Stimulated activated CD4-positive, alpha-beta T cell treated with anti-CD3 and anti-CD28 coated beads, Interleukin-4, amount 100 ng/mL, for 24 hours (primary cell): ENCODE results near the gene ICA1L.

ENCODE experiments used
- DNase-seq: peaks from one replicate; pipeline ENCODE4 v3.0.0-alpha.2; 2020

ICA1L gene

DNA sequence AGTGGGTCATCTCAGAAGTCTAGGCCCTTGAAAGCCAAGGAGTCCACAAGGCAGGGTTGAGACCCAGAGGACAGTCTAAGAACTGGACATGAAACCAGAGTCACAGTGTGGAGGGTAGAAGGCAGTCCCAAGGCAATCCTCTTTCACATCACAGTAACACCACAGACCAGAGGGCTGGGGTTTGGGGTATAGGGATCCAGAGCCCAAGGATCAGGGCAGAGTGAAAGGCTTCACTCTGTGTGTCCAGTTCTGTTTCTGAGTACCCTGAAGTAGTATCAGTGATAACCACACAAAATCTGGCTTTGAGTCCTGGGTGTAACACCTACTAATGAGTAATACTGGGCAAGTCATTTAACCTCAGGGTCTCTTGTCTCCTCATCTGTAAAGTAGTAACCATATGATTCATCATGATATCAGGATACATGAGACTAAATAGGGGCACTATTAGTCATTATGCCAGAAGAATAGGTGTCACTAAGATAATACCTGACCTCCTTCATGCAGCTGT, 91.0 kb downstream of the ICA1L start:
- peak; percentile 6 for DNase-seq

DNA sequence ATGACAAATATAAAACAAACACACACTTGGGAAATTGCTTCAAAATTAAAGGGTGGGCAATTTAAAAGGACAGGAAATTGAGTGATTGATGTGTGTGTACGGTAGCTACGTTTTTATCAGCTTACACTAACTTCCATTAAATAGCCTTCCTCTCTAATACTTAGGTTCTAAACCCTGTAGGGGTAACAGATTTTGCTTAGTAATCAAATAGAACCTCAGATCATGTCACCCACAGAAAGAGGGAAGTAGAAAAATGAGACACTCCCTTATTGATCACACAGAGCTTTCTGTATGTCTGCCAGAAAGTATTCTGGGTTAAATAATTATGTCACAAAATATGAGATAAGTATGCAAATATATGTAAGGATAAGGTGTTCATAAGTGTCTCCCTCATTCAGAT, 93.3 kb downstream of the ICA1L start:
- no peak for DNase-seq

DNA sequence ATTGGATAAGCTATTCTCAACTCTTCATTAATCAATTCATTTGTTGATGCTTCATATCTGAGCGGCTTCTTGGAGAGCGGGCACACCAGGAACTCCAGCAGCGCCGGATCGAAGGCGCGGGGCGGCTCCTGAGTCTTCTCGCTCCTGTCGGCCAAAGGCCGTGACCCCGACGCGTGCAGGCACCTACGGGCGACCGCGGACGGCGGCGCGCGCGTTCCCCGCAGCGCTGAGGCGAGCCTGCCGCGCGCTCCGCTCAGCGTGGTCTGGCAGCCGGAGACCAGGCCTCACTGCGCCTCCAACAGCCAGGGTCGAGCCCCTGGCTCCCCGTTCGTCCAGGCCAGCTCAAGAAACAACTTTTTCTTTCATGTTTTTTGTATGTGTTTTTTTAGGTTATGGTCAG, 97.5 kb downstream of the ICA1L start:
- DNase-seq = no peak

GRCh38 chr2:202773301-202773973, 98.1 kb downstream of the ICA1L start:
- DNase-seq = no peak

DNA sequence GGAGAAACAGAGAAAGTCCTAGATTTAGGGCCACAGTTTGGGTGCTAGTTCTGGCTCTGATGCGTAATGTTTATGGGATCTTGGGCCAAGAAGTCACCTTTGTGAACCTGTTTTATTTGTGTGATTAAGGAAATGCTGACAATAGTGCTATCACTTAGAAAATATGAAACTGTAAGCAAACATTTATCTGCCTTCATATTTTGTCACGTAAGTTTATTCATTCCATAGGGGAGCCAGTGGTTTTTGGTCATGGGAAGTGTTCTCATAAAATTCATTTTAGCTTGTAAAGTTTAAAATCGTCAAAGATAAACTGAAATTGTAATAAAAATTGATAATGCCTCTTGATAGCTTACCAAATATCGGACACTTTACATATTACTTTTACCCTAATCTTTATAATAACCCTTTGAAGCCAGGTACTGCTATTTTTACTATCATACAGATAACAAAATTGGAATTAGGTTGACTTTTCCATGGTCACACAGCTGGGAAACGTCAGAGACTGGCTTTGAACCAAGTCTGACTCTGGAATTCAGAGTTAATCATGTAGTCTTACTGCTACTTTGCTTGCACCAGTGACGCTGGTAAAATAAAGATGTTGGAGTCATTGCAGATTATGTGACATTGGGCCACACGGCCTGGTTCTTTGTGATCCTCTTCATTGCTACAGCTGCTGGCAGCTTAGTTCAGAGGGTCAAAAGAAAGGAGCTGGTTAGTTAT, 99.7 kb downstream of the ICA1L start:
- no peak for DNase-seq

- DNase-seq = no peak
Measured at GRCh38 chr2:202771336-202771735, 100.2 kb downstream of the ICA1L start.

GRCh38 chr2:202769201-202769600, 102.4 kb downstream of the ICA1L start:
- DNase-seq = no peak

- no peak for DNase-seq
Measured at GRCh38 chr2:202768273-202768672, 103.3 kb downstream of the ICA1L start.

- no peak for DNase-seq
Measured at GRCh38 chr2:202765436-202765835, 106.1 kb downstream of the ICA1L start.

DNA sequence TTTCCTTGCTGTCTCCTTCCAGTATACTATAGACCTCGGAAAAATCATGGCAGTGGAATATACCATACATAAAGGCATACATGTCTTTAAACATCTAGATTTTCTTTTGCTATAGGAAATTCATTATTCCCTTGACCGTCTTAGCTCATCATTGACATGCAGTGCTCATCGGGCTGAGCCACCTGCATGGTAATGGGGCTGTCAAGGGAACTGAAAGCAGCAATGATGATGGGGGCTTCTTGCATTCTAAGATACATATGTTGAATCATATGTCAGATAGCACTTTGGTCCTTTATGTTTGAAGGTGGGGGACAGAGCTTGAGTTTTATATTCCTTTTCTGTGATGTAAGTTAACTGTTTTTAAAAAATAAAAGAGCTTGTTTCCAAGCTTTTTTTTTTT, 106.6 kb downstream of the ICA1L start:
- DNase-seq = no peak

- DNase-seq = no peak
Measured at GRCh38 chr2:202763916-202764315, 107.7 kb downstream of the ICA1L start.

GRCh38 chr2:202762556-202762955, 109.0 kb downstream of the ICA1L start:
- no peak for DNase-seq

DNA sequence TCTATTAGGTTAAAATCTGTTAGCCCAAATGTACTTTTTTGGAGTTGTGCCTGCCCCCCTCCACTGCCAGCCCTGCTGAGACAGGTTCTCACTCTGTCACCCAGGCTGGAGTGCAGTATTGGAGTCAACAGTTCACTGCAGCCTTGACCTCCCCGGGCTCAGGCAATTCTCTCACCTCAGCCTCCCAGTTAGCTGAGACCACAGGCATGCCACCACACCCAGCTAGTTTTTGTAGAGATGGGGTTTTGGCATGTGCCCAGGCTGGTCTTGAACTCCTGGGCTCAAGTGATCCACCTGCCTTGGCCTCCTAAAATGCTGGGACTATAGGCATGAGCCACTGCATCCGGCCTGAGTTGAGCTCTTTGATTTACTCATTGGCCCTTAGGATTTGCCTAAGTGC, 110.7 kb downstream of the ICA1L start:
- DNase-seq = no peak

GRCh38 chr2:202758604-202759003, 113.0 kb downstream of the ICA1L start:
- no peak for DNase-seq

DNA sequence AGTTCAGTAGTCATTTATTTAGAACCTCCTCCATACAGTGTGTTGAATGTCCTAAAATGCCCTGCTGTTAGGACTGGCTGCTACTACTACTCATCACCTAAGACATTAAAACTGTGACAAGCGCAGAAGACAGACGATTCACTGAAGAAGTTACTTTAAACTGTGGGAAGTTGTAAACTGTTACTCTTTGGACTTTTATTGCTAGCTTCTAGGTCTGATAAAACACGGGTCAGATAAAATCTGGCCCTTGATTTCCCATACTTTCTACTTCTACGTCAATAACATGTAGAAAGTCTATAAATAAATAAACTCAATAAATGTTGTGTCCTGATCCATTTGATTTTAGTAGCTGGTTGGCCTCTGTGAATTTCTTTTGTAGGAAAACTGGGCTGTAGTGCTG, 113.4 kb downstream of the ICA1L start:
- DNase-seq = no peak

DNA sequence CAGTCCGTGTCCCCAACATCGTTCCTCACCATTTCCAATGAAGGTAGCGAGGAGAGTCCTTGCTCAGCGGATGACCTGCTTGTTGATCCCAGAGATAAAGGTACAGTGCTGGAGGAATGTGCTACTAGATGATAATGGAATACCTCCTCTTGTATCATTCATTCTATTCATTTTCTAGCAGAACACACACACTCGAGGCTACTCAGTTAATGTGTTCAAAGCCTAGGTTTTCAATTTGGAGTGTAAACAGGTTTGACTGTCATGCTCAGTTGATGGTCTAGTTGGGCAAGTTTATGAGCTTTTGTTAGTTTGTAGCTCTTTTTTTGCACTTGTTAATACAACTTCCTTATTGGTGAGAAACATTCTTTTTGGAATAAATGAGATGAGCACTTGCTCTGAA, 114.2 kb downstream of the ICA1L start:
- DNase-seq = no peak

- DNase-seq = no peak
Measured at GRCh38 chr2:202756598-202756997, 115.0 kb downstream of the ICA1L start.

GRCh38 chr2:202754936-202755335, 116.6 kb downstream of the ICA1L start:
- DNase-seq = no peak

DNA sequence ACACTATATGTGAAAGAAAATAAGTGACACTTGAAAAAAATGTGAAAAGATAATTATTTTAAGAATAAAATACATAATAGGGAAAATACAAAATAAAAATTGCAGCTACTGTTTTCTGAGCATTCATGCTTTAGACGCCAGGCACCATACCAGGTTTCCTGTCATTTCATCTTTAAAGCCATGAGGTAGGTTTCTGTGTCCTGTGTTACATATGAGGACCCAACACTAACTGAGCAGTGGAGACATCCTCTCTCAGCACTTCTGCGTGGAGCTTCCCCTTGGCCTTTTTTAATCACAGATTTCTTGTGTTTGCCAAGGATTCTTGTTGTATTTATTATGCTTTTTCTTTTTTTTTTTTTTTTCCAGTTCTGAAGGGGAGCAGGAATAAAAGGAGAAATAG, 119.5 kb downstream of the ICA1L start:
- DNase-seq = no peak

DNA sequence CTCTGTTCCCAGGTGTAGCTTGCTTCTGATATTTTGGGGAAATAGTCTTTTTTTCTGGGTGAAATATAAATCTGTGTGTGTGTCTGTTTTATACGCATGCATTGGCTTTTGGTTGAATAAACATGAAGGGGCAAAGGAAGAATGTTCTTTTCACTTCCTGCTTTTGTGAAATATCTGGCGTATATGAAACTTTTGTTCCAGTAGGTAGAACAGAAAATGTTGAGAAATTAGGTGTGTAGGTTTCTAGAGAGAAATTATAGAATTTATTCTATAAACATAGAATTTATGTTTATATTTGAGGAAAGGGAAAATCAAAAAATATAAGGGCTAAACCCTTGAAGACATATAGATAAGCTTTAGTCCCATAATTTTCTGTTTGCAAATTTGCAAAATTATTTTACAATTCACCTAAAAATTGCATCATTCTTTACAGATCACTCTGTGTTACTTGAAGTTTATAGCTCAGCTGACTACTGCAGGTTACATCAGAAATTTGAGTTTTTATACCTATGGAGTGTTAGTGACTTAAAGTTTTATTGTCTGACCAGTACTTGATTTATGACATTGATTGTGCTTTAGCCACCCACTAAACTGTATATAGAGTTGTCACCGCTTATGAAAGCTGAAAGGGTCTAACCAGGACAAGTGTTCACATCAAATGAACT, 120.7 kb downstream of the ICA1L start:
- no peak for DNase-seq

- no peak for DNase-seq
Measured at GRCh38 chr2:202749477-202749876, 122.1 kb downstream of the ICA1L start.

GRCh38 chr2:202743613-202744012, 128.0 kb downstream of the ICA1L start:
- no peak for DNase-seq

- DNase-seq = no peak
Measured at GRCh38 chr2:202736826-202737225, 134.7 kb downstream of the ICA1L start.

DNA sequence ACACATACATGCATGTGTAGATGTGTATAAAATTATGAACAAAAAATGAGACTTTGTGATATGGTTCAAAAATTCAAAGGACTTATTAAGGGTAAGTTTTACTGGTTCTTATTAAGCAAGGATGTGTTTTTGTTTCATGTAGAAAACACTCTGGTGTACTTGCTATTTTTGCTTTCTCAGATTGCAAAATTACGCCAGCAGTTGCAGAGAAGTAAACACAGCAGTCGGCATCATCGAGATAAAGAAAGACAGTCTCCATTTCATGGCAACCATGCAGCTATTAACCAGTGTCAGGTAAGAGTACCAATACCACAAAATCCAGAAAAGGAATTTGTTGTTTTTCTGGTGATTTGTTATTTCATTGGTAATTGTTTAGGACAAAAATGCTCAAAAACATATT, 145.5 kb downstream of the ICA1L start:
- no peak for DNase-seq
